SIG-M5 treated with dmso at 0.1 percent for 504 hours (cell line): ENCODE measurements around the gene ZNHIT2.
A peak's percentile ranks its signal among the peaks of the same experiment; 100 is the strongest.
"Not testable (repeated sequence)": the region's sequence is repeated elsewhere in the genome, so short reads cannot be mapped to it uniquely, and the experiment has no call there.

ENCODE experiments used
- DNase-seq: peaks from one replicate; lab custom pipeline; 2025; ENCODE audit not compliant: unreplicated experiment; lab: John Stamatoyannopoulos, UW

ZNHIT2 gene

DNA sequence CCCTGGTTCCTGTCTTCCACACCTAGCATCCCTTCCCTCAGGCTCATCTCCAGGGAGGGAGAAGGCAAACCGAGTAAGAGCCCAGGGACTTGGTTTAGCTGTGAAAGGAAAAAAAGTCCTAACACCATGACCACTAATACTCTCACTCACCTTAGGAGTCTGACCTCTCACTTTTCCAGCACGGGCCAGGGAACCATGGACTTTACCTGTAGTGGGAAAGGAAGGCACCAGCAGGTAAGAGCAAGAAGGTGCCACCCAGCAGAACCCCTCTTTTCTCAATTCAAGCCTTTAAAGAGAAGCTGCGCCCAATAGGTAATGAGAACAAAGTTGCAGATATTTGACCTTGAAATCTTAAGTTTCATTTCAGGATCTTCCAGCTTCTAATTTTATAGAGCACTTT is 3.3 kb upstream of the ZNHIT2 start:
- no peak for DNase-seq

DNA sequence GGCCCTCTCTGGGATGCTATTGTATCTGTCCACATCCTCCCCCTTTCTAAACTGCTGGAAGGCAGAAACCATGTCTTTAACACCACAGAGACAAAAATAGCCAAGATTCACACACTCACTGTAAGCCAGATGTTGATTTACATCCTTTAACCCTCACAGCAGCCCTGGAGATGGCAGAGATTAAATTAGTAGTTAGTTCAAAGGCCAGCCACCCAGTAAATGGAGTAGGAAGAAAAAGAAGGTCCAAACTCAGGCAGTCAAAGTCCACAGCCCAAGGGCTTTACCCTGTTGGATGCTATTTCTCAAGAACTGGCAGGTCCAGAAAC is 2.1 kb upstream of the ZNHIT2 start:
- DNase-seq = no peak

DNA sequence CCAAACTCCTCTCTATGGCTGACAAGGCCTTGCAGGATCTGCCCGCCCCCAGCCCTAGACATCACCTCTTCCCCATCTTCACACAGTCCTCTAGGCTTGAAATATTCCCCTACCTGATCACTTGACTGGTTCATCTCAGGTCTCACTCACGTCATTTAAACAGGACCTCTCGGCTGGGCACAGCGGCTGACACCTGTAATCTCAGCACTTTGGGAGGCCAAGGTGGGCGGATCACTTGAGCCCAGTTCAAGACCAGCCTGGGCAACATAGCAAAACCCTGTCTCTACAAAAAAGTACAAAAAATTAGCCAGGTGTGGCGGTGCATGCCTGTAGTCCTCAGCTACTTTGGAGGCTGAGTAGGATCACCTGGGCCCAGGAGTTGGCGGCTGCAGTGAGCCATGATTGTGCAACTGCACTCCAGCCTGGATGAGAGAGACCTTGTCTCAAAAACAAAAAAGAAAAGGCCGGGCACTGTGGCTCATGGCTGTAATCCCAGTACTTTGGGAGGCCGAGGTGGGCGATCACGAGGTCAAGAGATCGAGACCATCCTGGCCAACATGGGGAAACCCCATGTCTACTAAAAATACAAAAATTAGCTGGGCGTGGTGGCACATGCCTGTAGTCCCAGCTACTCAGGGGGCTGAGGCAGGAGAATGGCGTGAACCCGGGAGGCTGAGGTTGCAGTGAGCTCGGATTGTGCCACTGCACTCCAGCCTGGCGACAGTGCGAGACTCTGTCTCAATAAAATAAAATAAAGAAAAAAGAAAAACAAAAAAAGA is 1.6 kb upstream of the ZNHIT2 start:
- DNase-seq = not testable (repeated sequence)

DNA sequence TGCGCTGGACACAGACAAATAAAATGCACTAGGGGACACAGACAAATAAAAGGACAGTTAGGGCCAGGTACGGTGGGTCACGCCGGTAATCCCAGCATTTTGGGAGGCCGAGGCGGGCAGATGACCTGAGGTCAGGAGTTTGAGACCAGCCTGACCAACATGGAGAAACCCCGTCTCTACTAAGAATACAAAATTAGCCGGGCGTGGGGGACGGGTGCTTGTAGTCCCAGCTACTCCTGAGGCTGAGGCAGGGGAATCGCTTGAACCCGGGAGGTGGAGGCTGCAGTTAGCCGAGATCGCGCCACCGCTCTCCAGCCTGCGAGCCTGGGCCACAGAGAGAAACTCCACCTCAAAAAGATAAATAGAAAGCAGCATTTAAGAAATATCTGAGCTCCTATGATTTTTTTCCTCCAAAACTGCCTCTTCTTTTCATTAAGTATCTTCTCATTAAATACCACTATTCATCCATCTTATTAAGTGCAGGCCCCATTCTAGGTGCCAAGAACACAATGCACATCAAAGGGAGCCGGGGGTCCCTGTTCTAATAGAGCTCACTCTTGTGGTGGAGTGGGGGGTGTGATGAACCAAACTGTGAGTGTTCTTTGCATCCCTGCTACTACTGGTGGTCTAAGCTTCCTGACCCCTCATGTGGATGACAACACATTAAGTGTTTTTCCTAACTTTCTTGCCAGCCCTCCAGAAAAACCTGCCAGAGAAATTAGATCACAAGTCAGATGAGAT is 766 bp upstream of the ZNHIT2 start:
- no peak for DNase-seq

DNA sequence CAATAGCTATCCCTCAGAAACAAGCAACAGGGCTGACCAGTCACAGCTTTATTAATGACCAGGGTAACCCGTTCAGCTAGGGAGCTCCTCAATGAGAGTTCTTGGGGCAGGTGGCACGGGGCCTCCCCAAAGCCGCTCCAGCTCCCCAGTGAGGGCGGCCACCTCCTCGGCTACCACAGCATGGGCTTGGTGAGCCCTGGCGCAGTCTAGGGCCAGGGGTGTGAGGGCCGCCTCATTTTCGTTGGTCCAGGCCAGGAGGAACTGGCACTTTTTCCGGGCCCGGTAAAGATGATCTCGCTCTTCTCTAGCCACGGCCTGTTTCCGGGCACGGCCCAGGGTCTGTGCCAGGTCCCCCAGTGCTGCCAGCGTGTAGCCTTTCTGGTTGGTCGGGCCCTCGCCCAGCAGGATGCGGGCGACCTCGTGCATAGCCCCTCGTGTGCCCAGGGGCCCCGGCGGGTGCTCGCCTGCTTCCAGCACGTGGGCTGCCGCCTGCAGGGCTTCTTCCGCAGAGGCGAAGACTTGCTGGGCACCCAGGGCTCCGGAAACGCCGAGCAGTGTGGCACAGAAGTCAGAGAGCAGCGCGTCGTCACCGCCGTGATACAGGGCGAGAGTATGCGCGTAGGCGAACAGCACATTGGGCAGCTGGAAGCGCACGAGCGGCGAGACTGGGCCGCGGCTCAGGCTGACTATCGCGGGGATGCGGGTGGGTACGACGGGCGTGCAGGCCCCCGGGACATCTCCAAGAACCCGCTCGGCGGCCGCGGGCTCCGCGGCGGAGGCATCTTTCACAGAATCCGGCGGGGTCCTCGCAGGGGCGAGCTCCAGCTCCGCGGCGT is 913 bp downstream of the ZNHIT2 start:
- no peak for DNase-seq

DNA sequence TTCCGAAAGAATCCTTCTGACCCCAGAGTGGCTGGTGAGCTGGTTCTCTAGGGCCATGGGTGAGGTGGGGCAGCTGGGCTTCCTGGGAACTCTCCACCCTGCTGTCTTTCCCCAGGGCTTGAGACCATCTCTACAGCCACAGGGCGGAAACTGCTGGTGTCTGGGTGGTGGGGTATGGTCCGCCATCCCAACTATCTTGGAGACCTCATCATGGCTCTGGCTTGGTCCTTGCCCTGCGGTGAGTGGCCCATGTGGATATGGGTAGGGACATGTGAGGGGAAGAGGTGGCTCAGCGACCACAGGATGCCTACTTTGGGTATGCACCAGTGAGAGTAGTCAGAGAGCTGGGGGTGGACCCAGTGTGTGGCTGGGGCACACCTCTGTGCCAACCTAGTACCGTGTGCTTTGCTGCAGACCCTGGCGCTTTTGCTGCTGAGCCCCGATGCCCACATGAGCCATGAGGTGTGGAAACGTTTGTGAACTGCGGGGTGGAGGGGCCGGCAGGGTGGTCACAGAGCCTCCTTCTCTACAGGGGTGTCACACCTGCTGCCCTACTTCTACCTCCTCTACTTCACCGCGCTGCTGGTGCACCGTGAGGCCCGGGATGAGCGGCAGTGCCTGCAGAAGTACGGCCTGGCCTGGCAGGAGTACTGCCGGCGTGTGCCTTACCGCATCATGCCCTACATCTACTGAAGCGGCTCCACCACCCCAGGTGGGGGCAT is 2.0 kb downstream of the ZNHIT2 start:
- no peak for DNase-seq

DNA sequence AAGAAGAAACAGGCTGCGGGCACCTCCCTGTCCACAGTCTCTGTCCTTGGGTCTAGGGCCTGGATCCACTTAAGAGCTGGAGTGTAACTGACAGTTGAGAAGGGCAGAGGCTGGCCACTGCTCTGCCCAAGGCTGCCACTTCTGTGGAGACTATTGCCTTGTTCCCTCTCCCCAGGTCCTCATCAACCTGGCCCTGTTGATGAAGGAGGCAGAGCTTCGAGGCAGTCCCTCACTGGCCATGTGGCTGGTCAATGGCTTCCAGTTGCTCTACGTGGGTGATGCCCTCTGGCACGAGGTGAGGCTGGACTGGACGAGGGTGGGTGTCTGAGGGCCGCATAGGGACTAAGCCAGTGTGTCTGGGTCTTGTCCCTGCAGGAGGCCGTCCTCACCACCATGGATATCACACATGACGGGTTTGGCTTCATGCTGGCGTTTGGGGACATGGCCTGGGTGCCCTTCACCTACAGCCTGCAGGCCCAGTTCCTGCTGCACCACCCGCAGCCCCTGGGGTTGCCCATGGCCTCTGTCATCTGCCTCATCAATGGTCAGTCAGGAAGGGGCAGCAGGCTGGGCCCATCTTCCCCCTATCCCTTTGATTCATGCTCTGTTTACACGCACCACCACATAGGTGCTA is 2.8 kb downstream of the ZNHIT2 start:
- DNase-seq = no peak

DNA sequence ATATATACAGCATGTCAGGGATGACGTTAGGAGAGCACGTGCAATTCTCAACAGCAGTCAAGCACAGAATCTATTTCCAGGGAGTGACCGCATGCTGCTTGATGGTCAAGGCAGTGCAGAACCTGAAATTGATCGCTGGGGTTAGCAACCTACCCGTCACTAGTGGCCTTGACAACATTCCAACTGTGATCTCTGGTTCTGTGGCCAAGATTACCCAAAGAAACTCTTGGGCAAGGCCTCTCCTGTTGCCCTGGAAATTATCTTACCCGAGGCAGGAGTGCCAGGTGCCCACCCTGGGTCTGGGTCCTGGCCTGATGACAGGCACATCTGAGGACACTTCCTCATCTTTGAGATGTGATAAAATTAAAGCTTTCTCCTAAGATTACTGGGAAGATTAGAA is 3.7 kb downstream of the ZNHIT2 start:
- DNase-seq = no peak

DNA sequence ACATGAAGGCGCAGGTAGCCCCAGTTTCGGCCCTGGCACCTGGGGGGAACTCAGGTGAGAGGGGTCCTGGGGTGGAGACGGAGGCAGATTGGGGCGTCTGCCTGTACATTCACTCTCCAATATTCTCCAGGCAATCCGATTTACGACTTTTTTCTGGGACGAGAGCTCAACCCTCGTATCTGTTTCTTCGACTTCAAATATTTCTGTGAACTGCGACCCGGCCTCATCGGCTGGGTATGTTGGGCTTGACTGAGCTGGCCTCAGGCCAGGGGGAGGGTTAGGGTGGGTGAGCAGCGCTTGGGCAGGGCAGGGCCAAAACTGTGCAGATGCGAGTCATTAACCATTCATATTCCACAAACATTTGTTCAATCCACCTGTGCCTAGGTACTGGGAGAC is 4.1 kb downstream of the ZNHIT2 start:
- no peak for DNase-seq

DNA sequence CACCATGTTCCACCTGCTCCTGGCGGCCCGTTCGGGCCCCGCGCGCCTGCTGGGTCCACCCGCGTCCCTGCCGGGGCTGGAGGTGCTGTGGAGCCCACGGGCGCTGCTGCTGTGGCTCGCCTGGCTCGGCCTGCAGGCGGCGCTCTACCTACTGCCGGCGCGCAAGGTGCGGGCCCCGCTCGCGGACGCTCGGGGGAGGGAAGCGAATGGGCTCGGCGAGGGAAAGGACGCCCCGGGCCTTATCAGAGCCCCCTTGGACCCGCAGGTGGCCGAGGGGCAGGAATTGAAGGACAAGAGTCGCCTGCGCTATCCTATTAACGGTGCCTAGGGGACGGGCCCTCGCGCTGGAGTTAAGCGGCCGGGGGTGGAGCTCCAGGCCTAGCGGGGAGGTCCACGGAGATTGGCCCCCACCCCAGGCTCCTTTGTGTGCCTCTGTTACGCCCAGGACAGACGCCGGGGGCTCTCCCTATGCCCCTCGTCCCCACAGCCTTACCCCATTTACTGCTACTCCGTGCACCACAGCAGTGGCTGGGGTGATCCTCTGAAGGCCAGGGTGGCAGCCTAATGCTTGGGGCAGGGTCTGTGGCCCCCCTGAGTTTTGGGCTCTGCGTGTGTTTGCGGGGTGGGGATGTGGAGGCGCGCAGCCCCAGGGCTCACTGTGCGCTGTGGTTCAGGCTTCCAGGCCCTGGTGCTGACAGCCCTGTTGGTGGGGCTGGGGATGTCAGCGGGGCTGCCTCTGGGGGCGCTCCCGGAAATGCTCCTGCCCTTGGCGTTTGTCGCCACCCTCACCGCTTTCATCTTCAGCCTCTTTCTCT is 4.7 kb downstream of the ZNHIT2 start:
- peak; percentile 59 for DNase-seq

DNA sequence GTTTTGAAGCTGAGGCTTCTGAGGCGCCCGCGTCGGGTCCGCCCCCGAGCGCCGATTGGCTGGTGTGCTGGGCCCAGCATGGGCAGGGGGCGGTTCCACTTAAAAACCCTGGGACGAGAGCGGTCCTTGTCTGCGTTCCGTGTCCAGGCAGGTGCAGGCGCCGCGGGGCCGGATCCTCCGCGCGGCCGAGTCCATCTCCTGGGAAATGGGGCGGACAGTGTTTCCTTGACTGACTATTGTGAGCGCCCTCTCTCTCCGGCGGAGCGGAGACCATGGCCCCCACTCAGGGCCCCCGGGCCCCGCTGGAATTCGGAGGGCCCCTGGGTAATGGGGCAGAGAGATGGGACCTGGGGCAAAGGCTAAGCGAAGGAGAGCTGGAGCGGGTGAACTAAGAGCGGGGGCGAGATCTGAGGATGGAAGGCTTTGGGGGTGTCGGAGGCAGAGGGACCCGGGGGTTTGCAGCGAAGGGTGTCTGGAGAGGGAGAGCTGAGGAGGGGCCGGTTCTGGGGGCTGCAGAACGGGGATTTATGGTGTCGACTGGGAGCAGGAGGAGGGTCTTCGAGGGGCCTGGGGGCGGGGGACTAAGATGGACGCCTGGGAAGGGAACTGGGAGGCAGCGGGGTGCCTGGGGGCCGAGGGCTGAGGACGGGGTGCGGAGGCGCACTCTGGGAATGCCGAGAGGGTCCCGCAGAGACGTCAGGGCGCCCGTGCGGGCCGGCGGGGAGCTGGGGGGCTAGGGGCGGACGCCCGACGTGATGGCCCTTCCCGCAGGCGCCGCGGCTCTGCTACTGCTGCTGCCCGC is 5.6 kb downstream of the ZNHIT2 start, which contains the start of gene TM7SF2:
TSS of gene TM7SF2 (plus strand) at position 129 of the 802 bp plus-strand sequence. CDS start at position 273, 144 bp downstream.
- peak; percentile 86 for DNase-seq

DNA sequence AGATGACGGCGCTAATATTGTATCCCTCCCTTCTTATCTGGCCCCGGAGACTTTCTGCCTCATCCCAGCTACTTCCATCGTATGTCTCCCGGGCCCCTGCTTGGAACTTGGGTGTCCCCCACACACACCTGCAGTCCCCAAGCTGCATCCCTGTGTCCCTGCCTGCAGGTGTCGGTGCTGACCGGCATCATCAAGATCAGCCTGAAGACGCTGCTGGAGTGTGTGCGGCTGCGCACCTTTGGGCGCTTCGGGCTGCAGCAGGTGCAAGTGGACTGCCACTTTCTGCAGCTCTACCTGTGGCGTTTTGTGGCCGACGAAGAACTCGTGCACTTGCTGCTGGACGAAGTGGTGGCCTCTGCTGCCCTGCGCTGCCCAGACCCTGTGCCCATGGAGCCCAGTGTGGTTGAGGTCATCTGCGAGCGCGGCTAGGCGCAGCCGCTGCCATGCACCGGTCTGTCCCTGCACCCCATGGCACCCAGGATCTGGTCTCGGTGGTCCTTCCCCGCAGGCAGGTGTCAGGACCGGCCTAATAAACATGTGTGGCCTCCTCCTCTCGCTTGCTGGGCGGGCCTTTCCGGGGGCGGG is 6.2 kb downstream of the ZNHIT2 start:
- no peak for DNase-seq

DNA sequence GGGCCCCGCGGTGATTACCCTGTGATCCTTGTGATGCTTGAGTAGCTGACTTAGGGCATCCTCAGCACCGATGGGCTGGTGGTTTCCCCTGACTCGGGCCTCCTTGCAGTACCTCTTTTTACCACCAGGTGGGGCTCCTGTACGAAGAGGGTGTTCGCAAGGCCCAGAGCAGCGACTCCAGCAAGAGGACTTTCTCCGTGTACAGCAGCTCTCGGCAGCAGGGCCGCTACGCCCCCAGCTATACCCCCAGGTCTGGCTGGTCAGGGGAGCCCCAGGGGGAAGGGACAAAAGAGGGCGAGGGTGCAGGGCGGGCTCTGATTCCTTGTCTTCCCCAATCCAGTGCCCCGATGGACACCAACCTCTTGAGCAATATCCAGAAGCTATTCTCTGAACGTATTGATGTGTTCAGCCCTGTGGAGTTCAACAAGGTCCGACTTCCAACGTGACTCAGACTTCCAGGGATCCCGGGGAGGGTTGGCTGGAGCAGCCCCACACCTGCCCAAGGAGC is 7.1 kb downstream of the ZNHIT2 start:
- peak; percentile 82 for DNase-seq

DNA sequence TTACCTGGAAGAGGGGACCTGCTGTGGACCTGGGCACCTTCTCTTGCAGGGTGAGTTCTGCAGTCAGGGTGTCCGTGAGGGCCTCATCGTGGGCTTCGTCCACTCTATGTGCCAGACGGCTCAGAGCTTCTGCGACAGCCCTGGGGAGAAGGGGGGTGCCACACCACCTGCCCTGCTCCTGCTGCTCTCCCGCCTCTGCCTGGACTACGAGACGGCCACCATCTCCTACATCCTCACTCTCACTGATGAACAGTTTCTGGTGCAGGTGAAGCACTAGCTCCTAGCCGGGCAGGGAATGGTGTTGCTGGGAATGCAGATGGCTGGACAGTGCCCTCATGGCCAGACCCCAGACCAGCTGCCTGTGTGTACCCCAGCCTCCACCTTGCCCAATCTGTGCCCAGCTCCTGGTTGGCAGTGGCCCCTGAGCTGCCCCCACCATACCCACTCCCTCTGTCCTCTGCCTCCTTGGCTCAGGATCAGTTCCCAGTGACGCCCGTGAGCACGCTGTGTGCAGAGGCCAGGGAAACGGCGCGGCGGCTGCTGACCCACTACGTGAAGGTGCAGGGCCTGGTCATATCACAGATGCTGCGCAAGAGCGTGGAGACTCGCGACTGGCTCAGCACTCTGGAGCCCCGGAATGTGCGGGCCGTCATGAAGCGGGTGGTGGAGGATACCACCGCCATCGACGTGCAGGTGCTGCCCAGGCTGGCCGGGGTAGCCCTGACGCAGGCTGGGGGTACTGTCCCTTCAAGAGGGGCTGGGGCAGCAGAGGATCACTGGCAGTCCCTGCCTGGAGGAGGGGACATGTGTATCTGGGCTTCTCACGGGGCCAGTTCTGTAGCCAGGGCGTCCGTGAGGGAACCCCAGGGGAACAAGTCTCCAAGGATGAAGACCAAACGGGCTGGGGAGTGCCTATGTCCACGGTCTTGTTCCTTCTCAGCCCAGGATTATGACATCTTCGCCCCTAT is 8.0 kb downstream of the ZNHIT2 start:
- no peak for DNase-seq

DNA sequence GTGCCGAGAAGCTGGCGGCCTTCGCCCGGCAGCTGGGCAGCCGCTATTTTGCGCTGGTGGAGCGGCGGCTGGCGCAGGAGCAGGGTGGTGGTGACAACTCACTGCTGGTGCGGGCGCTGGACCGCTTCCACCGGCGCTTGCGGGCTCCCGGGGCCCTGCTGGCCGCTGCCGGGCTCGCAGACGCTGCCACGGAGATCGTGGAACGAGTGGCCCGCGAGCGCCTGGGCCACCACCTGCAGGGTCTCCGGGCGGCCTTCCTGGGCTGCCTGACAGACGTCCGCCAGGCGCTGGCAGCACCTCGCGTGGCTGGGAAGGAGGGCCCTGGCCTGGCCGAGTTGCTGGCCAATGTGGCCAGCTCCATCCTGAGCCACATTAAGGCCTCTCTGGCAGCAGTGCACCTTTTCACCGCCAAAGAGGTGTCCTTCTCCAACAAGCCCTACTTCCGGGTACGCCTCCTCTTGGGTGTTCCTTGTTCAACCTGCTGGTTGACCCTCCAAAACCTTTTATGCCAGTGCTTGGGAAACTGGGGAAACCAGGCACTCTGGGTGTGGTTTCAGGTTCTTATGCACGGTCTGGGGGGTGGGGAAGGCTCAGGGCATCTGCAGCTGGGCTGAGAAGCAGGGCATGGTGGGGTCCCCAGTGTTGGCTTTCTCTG is 8.9 kb downstream of the ZNHIT2 start:
- DNase-seq = peak; percentile 37

DNA sequence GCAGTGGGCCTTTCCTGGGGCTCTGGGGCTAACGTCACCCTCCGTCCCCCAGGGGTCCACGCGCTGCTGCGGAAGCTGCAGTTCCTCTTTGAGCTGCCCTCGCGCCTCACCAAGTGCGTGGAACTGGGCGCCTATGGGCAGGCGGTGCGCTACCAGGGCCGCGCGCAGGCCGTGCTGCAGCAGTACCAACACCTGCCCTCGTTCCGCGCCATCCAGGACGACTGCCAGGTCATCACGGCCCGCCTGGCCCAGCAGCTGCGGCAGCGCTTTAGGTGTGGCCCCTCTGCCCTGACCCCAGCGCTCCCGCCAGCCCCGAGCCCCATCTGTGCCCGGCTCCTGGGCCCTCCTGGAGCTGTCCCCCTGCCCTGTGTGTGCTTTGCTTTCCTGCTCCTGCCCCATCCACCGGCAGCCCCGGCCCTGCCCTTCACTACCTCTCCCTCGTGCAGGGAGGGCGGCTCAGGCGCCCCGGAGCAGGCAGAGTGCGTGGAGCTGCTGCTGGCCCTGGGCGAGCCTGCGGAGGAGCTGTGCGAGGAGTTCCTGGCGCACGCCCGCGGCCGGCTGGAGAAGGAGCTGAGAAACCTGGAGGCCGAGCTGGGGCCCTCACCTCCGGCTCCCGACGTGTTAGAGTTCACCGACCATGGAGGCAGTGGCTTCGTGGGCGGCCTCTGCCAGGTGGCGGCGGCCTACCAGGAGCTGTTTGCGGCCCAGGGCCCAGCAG is 9.6 kb downstream of the ZNHIT2 start:
- no peak for DNase-seq
